SW 1271 (cell line): Measurements from ENCODE around the gene CYP4F3.
"Not testable (repeated sequence)": the region's sequence is repeated elsewhere in the genome, so short reads cannot be mapped to it uniquely, and the experiment has no call there.

Source experiments
- DNase-seq, 2 experiments: peaks; one replicate each; lab custom pipeline; 2025; lab: John Stamatoyannopoulos, UW

Gene CYP4F3

DNA sequence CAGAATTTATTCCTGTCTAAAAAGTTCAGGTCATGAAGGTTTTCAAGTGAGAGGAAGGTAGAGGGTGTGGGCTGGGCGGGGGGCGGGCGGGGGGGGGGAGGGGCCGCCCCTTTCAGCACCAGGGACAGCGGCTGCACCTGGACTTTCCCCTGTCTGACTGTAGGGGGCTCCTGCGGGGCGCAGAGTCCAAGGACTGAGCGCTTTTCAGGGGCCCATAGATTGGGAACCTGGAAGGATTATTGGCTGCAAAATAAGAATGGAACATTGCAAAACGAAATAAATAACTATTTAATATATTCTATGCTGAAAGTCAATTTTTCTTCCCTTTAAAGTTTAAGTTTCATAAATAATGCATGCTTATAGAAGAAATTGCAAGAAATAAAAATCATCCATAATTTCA, 8.9 kb upstream of the CYP4F3 start:
- DNase-seq = peak in 1 of 2 experiments; percentile 3

GRCh38 chr19:15633082-15633835, 7.4 kb upstream of the CYP4F3 start:
- DNase-seq = no peak

- no peak for DNase-seq
Observed at GRCh38 chr19:15634105-15634504, 6.6 kb upstream of the CYP4F3 start.

GRCh38 chr19:15635016-15635805, 5.5 kb upstream of the CYP4F3 start:
- no peak for DNase-seq

GRCh38 chr19:15636026-15636425, 4.7 kb upstream of the CYP4F3 start:
- DNase-seq = no peak

DNA sequence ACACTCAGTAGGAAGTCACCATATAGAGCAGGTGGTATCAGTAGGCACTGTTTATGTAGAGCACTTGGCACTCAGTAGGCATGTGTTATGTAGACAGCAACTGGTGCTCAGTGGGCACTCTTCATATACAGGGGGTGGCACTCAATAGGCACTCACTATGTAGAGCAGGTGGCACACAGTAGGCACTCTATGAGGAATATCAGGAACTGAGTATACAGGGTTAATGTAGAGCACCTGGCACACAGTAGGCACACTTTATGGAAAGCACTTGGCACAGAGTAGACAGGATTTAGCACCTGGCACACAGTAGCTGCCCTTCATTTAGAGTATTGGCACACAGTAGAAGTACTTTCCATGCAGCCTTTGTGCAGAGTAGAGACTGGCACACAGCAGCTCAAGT, 1.1 kb upstream of the CYP4F3 start:
- DNase-seq = no peak

GRCh38 chr19:15640904-15641597, 354 bp downstream of the CYP4F3 start:
- DNase-seq = no peak

- no peak for DNase-seq
Observed at GRCh38 chr19:15641901-15642491, 1.3 kb downstream of the CYP4F3 start.

DNA sequence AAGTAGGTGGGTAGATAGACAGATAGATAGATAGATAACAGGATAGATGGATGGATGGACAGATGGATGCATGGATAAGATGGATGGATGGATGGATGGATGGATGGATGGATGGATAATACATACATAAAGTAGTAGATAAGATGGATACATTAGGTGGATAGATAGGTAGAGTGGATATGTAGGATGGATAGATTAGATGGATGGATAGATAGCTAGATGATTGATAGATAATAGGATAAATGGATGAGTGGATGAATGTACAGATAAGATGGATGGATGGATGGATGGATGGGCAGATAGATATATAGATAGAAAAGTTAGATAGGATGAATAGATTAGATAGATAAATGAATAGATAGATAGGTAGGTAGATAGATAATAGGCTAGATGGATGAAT, 2.1 kb downstream of the CYP4F3 start:
- DNase-seq = no peak

GRCh38 chr19:15643387-15643786, 2.7 kb downstream of the CYP4F3 start:
- DNase-seq = no peak

GRCh38 chr19:15644066-15644741, 3.5 kb downstream of the CYP4F3 start:
- DNase-seq = no peak

DNA sequence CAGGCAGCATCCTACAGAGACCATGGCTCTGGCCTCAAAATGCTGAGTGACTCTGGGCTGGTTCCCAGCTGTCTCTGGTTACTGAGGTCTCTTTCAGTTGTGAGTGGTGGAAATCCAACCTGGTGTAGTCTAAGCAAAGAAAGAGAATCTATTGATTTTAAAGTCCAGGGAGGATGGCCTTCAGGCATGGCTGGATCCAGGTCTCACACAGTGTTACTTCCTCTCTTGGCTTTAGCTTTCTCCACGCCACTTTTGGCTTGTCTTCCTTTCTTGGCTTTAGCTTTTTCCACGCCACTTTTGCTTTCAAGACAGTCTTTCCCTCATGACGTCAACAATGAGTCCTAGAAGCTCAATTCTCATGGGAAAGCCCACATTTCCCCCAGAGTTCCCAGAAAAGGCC, 4.1 kb downstream of the CYP4F3 start:
- no peak for DNase-seq

DNA sequence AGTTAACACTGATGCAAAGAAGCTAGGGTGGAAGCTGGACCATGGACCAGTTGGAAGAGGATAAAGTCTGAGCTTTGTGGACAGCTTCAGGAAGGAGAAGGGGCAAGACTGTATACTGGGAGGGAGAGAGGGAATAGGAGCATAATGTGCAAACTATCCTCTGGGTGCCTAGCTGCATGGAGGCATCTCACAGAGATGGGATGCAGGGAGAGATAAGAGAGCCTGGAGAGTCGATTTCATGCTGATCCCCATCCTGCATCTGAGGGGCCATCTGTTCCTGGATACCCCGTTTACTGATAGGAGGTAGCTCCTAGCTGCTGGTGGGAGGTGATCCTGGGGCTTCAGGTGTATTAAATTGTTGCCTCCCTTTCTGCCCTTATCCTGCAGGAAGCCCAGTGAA, 8.8 kb downstream of the CYP4F3 start:
- DNase-seq = no peak

DNA sequence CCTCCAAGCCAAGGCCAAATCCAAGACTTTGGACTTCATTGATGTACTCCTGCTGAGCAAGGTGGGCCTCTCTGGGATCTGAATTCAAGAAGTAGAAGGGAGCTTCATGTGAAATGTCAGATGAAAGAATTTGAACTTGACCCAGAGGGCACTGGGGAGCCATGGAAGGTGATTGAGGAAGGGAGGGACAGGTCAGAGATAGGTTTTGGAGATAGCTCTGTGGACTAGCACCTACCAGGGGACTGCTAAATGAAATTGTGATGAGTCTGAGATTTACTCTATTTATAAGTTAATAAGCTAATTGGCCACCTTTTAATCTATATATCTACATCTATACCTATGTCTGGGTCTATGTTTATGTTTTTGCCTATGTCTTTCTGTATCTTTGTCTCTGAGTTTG, 9.4 kb downstream of the CYP4F3 start:
- not testable (repeated sequence) for DNase-seq

DNA sequence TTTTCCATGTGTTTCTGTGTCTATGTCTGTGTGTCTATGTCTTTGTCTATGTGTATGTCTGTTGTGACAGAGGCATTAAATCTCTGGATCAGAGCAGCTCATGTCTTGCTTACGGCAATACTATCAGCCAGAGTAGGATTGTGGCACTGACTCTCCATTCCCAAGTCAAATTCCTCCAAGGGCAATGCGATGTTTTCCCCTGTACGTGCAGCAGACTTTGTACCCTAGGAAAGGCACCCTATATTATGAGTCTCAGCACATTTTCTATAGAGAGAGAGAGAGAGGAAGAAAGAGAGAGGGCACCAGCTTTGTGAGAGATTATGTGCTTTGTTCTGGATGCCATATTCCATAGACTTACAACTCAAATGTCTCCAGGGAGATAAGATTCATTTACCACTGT, 11.1 kb downstream of the CYP4F3 start:
- no peak for DNase-seq

GRCh38 chr19:15652559-15653278, 12.0 kb downstream of the CYP4F3 start:
- no peak for DNase-seq

DNA sequence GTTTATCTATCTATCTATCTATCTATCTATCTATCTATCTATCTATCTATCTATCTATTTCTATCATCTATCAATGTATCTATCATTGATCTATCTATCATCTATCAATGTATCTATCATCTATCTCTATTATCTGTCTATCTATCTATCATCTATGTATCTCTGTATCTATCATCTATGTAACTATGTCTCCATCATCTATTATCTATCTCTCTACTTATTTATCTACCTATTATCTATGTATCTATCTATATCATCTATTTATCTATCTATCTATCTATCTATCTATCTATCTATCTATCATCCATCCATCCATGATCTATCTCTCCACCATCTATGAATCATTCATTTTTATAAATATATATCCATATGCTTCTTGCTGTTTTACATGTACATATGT, 15.8 kb downstream of the CYP4F3 start:
- DNase-seq = no peak

DNA sequence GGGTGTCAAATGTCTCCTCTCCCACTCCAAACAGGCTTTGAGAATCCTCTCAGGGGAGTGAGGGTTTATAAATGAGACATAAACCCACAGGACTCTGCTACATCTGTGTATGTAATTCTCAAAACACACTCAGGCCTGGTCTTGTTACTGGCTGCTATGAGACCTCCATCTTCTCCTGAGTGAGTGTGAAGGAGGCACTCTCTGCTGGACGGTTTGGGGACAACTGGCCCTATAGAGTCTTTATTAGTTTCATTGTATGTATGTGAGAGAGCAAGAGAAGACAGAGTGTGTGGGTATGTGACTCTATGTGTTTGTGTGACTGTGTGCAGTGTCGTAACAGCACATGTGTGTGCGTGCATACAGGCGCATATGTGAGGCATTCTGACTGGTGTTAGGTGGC, 22.6 kb downstream of the CYP4F3 start:
- no peak for DNase-seq

GRCh38 chr19:15666186-15666585, 25.5 kb downstream of the CYP4F3 start:
- no peak for DNase-seq

- no peak for DNase-seq
Observed at GRCh38 chr19:15666883-15667282, 26.2 kb downstream of the CYP4F3 start.

GRCh38 chr19:15669440-15669839, 28.7 kb downstream of the CYP4F3 start:
- no peak for DNase-seq
